A172 (cell line): ENCODE measurements around the gene HINT1. TPM values are rescaled to one million over a fixed set of nuclear protein-coding genes. Genes with fewer than 3 reads are reported as not detected.
"Not testable (repeated sequence)": the region's sequence is repeated elsewhere in the genome, so short reads cannot be mapped to it uniquely, and the experiment has no call there.

ENCODE experiments used
- DNase-seq: peaks from one replicate; pipeline ENCODE4 v3.0.0-alpha.2; 2015; ENCODE audit warnings: low spot score
- total RNA-seq: library from RNA; depleted of rRNA; stranded (reverse); fragments of >200 nt; shearing (Covaris generic); gene quantifications from 2 replicates; pipeline ENCODE4 v1.2.3, GENCODE V29; 2014; rRNA removed

HINT1 gene
- total RNA-seq: 540 and 574 TPM in 2 replicates

DNA sequence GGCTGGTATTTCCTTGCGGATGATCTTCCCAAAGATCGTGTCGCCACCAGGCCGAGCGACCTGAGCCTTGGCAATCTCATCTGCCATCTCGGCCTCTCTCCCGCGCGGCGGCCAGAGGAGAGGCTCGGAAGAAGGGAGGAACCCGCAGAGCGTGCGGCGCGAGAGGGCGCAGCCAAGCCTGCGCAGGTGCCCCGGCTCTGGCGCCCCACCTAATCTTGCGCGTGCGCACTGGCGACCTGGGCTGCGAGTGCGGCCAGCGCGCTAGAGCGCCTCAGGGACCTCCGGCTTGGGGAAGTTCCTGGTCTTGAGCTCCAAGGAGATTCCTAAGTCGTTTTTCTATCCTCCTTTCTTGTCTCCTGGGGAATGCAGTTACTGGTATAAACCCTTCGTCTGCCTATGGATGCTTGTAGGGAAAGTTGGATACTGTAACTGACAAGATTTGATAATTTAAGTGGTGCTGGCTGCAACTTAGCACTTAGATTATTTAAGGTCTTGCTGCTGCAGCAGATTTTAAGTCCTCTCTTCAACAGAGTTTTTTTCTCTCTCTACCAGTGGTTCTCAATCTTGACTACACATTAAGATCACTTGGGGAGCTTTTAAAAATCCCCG lies at the start of gene HINT1:
TSS of gene HINT1 (minus strand) at position 138 of the 609 bp plus-strand sequence. CDS start at position 87, 51 bp downstream.
- DNase-seq: peak; percentile 83

DNA sequence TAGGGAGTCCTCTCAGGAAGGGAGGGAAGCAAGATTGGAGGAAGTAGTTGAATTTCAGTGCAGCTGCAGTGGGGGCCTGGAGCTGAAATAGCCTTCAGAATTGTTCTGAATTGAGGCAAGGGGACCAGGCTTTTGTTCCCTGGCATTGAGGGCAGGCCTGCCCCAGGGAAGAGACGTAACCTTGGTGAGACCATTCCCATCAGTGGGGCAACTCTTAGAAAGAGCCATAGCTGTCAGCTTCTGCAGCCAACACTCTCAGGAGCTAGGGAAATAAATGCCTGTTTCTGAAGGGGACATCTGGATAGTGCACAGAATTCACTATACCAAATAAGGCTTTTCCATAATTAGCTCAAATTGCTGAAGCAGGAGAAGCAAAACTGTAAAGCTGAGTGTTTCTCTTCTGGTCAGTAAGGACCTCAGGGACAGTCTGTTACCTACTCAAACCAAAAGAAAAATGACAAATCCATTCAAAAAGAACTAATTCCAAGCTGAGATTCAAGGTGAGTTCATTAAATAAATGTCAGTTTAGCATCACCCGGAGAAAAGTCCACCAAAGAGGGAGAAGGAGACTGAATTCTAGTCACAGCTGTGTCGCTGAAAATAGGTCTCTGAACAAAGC lies 49.7 kb upstream of the HINT1 start:
- no peak for DNase-seq

DNA sequence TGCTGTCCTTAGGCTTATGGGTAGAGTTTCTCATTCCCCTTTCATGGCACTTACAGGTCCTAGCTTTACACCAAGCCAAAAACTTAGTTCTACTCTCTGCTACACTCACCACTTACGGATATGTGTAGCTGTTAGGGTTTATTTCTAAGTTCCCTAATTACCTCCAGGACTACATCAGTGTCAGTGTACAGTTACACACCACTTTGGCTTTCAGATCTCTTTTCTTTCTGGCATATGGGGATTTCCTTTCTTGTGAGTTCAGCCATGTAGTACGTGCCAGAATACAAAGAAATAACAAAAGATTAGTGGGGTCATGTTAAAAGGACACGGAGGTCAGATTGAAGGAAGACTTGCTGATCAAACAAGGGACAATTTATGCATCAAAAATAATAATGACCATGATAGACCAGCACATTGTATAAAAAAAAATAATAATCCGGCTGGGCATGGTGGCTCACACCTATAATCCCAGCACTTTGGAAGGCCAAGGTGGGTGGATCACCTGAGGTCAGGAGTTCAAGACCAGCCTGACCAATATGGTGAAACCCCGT lies 47.5 kb upstream of the HINT1 start:
- no peak for DNase-seq

DNA sequence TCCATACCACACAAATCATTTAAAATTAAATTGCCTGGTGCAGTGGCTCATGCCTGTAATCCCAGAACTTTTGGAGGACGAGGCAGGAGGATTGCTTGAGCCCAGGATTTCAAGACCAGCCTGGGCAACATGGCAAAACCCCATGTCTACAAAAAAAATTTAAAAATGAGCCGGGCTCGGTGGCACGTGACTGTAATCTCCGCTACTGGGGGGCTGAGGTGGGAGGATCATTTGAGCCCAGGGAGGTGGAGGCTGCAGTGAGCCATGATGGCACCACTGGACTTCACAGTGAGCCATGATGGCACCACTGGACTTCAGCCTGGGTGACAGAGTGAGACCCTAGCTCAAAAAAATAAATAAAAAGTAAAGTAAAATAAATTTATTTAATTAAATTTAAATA lies 46.6 kb upstream of the HINT1 start:
- no peak for DNase-seq

DNA sequence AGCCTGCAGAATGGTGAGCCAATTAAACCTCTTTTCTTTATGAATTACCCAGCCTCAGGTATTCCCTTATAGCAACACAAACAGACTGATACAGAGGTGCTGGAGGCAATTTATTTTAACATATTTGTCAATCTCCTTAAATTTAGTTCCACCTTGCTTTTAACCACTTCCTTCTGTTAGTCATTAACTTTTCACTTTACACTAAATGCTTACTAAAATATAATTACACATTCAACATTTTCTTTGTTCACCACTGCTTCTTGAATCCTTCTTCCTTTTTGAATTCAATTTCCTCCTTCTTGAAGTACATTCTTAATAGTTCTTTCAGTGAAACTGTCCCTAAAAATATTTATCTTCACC lies 45.1 kb upstream of the HINT1 start:
- no peak for DNase-seq

DNA sequence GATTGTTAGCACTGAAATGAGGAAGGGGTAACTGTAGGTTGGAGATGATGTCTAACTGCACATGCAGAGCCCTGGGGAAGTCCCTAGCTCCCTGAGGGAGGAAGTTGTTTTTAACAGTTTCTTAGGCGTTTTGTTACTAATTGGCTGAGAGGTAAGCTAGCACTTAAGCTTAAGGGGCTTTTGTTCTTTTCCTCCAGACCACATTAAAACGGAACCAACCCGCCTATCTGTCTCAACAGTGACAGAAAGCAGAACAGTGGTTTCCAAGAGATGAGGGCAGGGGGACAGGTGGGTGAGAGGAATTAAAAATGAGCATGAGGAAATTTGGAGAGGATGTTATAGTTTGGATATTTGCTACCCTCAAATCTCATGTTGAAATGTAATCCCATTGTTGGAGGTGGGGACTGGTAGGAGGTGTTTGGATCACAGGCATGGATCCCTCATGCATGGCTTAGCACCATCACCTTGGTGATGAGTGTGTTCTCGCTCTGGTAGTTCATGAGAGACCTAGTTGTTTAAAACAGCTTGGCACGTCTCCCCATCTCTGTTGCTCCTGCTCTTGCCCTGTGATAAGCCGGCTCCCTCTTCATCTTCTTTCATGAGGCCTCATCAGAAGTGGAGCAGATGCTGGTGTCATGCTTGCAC lies 44.6 kb upstream of the HINT1 start:
- no peak for DNase-seq

DNA sequence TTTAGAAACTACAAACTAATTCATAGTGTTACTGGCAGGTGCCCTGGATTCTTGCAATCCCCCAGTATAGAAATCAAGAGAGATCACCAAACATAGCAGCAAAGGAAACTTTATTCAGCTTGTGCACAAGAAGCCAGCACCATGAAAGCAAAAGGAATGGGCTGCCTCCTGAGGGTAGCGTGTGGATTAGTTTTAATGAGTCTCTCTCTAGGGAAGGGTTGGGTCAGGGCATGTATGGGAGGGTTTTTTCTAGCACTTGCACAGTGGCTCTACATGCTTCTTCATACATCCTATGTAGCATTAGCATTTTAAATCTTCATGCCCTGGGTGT lies 44.1 kb upstream of the HINT1 start:
- no peak for DNase-seq

DNA sequence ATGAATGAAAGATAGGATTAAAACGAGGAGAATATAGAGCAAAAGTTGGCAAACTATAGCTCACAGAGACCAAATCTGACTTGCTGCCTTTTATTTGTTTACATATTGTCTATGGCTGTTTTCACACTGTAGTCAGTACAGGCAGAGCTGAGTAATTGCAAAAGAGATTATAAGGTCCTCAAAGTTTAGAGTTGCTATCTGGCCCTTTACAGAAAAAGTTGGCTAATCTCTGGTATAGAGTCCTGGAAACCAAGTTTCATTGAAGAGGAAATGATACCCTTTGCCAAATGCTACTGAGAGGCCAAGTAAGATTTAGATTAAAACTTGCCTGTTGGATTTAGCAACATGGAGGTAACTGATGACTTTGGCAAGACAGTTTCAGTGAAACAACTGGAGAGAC lies 41.7 kb upstream of the HINT1 start:
- no peak for DNase-seq

DNA sequence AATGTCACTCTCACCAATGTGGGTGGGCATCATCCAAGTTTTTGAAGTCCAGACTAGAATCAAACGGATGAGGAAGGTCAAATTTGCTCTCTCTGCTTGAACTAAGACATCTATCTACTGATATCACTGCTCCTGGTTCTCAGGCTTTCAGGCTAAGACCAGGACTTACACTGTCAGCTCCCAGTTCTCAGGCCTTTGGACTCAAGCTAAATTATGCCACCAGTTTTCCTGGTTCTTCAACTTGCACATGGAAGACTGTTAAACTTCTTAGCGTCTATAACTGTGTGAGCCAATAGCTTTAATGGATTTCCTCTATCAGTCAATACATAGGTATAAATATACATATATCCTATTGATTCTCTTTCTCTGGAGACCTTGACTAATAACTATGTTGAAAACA lies 41.0 kb upstream of the HINT1 start:
- DNase-seq: no peak

DNA sequence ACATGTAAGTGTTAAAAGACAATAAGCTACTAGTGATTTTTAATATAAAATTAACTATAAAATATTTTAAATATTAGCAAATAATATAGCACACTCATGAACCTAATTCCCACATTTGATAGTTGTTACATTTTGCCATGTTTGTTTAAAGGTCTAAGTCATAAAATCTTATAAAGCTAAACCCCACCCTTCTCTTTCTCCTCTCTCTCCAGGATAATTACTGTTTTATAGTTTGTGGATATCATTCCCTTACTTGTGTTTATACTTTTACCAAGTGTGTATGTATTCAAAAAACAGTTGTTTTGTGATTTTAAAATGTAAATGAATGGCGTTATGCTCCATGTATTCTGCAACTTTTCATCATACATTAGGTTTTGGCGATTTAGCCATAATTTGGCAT lies 39.9 kb upstream of the HINT1 start:
- no peak for DNase-seq

DNA sequence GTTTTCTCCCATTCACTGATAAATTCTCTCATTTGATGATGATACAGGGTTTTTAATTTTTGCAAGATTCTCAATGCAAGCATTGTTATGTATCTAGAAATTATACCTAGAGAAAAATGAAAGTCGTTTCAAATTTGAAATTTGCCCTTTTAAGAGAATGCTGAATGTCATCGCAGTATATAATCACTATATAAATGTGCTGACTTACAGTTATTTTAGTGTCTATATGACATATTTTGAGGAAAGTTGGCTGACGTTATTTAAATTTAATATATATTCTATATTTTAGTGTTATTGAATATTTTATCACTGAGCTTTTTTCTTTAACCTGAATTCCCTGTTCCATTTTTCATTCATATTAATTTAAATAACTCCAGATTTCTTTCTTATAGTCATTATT lies 35.5 kb upstream of the HINT1 start:
- DNase-seq: no peak

DNA sequence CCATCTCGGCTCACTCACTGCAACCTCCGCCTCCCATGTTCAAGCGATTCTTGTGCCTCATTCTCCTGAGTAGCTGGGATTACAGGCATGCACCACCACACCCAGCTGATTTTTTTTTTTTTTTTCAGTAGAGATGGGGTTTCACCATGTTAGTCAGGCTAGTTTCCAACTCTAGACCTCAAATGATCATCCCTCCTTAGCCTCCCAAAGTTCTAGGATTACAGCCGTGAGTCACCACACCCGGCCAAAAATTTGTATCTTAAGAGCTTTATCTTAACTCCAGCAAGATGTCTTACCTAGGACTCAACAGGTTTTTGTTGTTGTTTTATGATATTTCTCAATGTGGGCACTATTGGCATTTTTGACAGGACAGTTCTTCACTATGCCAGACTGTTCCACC lies 33.6 kb upstream of the HINT1 start:
- no peak for DNase-seq

DNA sequence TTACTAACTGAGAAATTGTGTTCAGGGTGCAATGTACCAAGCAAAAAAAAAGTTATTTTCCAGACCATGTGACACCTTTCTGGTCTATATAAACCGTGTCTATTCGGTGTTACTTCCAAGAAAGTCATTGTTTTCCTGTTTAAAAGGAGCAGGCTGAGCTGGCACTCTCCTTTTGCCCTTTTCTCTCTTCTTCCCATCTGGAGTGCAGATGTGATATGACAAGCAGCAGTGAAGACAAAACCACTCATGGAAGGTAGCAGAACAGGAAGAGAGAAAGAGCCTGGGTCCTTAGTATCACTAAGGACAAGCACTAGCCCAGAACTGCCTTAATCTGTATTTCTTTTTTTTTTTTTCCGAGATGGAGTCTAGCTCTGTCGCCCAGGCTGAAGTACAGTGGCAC lies 31.3 kb upstream of the HINT1 start:
- DNase-seq: no peak

DNA sequence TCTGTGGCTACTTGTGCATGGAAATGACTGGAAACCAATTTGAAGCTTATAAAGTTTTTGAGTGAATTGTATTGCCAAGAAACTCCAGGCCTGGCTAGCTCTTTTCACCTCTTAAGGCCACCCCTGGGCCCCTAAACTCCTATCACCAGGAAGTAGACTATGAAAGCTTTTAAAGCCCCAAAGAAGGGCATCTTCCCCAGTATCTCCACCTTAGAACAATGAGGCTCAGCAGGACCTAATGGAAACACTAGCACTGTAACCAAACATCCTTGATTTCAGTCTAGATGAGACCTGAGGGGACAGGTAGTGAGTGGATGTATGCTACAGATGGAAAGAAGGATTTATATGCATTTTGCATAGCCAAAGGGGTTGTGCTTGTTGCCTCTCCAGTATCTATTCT lies 30.6 kb upstream of the HINT1 start:
- DNase-seq: no peak

DNA sequence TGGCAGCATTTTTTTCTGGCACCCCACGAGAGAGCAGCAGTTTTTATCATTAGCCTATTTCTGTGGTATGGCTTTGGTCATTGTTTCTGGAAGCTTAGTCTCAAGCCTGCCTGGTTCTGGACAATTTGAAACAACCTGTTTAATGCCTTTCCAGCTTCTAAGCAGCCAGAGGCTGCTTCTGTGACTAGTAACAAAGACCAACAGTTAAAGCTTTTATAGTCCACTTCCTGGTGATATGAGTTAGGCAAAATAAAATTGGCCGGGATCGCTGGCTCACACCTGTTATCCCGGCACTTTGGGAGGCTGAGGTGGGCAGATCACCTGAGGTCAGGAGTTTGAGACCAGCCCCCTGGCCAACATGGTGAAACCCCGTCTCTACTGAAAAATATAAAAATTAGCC lies 29.7 kb upstream of the HINT1 start:
- DNase-seq: no peak

DNA sequence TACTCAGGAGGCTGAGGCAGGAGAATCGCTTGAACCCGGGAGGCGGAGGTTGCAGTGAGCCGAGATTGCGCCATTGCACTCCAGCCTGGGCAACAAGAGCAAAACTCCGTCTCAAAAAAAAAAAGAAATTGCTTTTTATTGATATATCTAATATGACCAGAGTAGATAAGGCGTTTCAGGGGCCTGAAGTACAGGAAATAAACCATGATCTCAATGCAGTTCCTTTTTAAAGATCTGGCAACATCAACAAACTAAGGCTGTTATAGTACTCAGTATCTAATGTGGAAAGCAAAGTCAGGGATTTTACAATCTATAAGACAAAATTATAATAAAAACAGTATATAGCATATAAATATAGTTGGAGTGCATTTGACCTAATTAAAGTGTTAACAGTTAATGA lies 28.8 kb upstream of the HINT1 start:
- not testable (repeated sequence) for DNase-seq

DNA sequence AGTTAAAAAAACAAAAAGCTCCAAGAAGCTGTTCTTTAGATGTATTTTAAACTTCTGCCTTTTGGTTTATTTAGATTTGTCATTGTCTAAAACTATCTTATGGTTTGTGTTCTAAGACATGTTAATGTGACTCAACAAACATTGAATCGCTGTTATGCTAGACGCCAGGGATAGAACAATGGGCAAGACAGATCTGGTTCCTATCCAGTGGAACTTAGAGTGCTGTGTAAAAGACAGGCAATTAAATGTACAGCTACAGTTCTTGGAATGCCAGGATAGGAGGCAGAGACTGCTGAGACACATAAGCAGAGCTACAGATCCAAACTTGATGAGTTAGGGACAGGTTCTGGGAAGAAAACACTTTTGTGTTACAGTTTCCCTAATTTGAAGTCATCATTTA lies 28.1 kb upstream of the HINT1 start:
- no peak for DNase-seq

DNA sequence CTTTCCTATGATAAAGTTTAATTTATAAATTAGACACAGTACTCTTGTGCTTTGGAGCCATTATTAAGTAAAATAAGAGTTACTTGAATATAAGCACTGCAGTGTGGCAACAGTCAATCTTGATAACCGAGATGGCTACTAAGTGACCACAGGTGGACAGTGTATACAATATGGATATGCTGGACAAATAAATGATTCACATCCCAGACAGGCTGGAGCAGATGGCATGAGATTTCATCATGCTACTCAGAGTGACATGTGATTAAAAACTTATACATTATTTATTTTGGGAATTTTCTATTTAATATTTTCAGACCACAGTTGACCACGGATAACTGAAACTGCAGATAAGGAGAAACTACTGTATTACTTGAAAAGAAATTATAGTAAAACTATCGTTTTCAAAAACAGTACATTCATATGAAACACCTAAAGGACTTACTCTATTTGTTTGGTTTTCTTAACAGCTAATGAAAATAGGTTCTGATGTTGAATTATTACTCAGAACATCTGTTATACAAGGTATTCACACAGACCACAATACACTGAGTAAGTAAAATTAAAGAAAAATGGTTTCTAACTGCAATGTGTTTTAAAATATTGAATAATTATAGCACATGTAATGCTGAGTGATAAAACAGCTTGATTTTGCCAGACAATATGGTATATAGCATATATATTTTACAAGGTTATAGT lies 21.7 kb upstream of the HINT1 start:
- DNase-seq: peak; percentile 5

DNA sequence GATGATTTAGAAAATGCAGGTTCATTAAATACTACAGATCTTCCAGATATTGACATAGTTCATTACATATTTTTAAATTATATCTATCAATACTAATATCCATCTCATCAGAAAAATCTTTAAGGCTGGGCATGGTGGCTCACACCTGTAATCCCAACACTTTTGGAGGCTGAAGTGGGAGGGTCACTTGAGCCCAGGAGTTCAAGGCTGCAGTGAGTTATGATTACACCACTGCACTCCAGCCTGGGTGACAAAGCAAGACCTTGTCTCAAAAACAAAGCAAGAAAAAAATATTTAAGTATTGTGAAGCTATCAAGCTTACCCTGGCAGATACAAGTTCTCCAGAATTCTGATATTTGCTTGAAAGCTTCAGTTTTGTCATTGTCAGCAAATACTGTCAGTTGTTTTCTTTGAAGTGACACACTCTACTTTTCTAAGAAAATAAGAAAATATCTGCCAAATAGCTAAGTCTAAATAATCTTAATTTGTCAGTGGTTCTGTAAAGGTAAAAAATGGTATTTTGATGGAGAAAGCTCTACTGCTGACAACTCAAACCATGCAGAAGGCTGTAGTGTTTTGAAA lies 20.6 kb upstream of the HINT1 start:
- no peak for DNase-seq

DNA sequence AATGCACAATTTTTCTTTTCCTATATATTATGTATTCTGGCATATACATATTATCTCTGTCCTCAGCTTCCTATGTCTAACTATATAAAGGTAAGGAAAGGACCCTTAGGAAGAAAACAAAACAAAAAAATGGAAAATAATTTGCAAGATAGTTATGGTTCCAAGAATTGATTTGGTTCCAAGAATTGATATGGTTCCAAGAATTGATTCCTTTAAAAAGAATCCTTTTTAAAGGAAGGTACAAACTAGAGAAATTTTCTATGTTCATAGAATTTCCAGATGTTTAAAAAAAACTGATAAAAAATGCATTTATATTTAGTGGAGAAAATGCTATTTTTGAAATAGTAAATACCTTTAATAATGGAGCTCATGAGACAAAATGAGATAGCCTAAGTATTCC lies 17.8 kb upstream of the HINT1 start:
- DNase-seq: no peak

DNA sequence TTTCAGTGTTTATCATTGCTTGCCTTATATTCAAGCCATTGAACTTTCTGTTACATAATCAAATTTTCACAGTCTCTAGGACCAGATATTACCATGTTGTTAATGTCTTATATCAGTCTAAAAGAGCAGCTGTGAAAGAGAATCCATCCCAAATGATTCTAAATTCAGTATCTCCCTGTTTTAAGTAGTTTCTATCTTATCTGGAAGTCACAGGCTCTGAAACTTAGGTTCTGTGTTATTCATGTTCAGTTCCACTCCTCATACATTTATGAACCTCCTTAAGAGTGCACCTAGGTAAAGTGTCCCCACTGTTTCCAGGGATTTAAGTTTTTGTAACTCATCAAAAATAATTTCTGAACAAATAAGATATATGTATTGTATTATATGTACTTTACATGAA lies 15.4 kb upstream of the HINT1 start:
- no peak for DNase-seq

DNA sequence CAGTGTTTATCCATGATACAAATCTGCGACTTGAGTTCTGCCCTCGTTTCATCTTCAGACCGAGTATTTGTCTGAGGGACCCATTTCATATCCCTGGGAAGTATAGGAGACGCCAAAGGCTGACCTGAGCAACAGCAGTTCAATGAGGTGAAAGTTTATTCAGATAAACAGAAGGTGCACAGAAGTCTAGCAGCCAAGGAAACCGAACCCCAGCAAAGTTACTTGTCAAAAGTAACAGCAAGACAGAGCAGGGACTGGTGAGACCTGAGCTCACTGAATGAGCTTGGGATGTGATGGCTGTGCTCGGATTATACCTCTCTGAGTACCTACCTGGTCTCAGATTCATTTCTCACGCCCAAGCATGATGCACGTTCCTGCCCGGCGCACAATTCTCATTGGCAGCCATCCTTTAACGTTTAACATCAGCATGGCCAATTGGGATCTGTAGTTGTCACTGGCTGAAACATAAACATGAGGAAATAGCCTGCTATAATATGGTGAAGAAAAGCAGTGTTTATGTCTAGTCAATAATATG lies 6.3 kb upstream of the HINT1 start:
- DNase-seq: peak; percentile 3
